Lower leg skin (tissue), 4 donors: ENCODE results near the gene VPS39. TPM values are rescaled to one million over a fixed set of nuclear protein-coding genes. Genes with fewer than 3 reads are reported as not detected.

Source experiments
- DNase-seq, 2 donors: peaks; one replicate each; pipeline ENCODE4 v3.0.0-alpha.2; 2019; ENCODE audit warnings: low spot score in 2 of 2
- H3K4me3 ChIP-seq: fragments of 200-600 bp; sonication (generic); 2 replicates; pipeline ENCODE4 v1.5.1; 2017; ENCODE audit warnings: mild to moderate bottlenecking, low read depth; ENCODE audit not compliant: poor library complexity, severe bottlenecking
- CTCF ChIP-seq, 3 donors: fragments of 450-650 bp; IDR thresholded peaks; one replicate each; pipeline ENCODE4 v1.5.1; 2016; ENCODE audit warnings: antibody characterized with exemption in 3 of 3, mild to moderate bottlenecking in 3 of 3, moderate library complexity in 2 of 3
- POLR2A ChIP-seq, 2 donors: fragments of 450-650 bp; IDR thresholded peaks; one replicate each; pipeline ENCODE4 v1.6.1; 2016 to 2017; ENCODE audit warnings: antibody characterized with exemption in 2 of 2, mild to moderate bottlenecking in 1 of 2, moderate library complexity in 1 of 2
- WGBS, 2 donors: methylation state at CpG; one replicate each; pipeline ENCODE4 v1.1.5; 2018; 5-methylcytosine and 5-hydroxymethylcytosine counted together
- intact Hi-C: fragments of 100-400 bp; cut with DNase I; formaldehyde crosslinking; loops from one replicate; pipeline ENCODE4 v1.15.0; 2023; ENCODE audit warnings: low total_unique reads
- total RNA-seq, 4 donors: library from RNA; depleted of rRNA; stranded (reverse); fragments of >200 nt; gene quantifications; one replicate each; pipeline ENCODE4 v1.1.0, GENCODE V29; 2016

VPS39 gene
- total RNA-seq, 4 donors from 2014 or later = 41.8 to 64.6 (median 51.5) TPM

DNA sequence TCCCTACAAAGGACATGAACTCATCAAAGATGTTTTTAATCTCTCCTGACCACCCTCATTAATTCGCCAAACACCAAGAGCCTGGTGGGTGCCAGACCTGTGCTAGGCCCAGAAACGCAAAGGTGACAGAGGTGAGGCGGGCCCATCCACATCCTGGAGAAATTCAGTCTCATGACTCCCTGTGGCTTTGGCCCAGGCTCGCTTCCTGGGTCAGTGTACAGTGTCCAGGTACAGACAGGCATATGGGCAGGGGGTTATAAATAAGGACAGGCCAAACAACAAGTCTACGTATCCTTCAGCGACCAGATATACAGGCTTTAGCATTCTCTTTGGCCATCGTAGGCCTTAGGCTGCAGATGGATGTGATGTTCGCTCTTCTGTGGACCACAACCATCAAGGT is 50.7 kb downstream of the VPS39 start:
- H3K4me3 ChIP-seq = no peak overlapping the region
- peak in 1 of 2 donors; percentile 70 for DNase-seq
- TF ChIP-seq CTCF (IDR thresholded peaks at IDR 0.05) (no peak), POLR2A (IDR thresholded peaks at IDR 0.05) (no peak)
- intact Hi-C loops = no loop called here
- 93 to 95% methylated on average over 8 of the region's 8 CpGs for WGBS, 2 donors

DNA sequence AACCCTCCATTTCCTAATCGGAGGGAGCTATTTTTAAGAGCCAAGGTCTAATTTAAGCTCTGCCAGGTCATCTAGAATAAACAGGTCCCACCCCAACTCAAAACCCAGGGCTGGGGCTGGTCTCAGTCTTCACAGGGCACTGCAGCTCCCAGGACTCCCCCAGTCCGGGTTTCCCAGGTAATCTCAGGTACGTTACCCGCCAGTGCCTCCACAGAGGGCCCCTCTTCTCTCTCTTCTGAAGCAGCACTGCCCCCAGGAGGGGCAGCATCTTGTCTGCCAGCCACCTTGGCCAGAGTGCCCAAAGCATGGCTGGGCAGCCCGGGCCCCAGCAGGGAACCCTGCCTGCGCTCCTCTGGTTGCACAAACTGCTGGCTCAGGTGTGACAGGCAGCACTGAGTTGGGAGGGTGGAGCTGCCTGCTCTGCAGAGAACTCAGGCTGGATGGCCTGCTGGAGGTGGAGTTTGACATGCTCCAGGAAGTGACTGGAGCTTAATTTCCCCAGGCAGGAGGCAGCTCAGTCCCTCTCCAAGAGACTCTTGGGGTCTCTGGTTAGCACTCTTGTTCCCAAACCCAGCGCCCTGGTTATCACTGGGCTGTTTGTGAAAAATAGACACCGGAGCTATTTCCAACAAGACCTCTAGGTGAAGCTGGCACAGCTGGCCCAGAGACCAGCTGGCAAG is 51.7 kb downstream of the VPS39 start, which contains the start of gene PLA2G4F:
Gene PLA2G4F (minus strand): TSS at position 394 of the 680 bp plus-strand sequence. CDS start 87 bp downstream, at position 307.
- peak within 1 kb of the TSS; percentile 0 for H3K4me3 ChIP-seq
- peak in 1 of 2 donors; percentile 83 for DNase-seq
- intact Hi-C loops = no loop called here
- TF ChIP-seq CTCF (IDR thresholded peaks at IDR 0.05) = no peak
- TF ChIP-seq POLR2A (IDR thresholded peaks at IDR 0.05) = no peak
- WGBS, 2 donors = 42 to 59% methylated on average over 7 to 8 of the region's 8 CpGs

- TF ChIP-seq CTCF (IDR thresholded peaks at IDR 0.05) (no peak), POLR2A (IDR thresholded peaks at IDR 0.05) (no peak)
- WGBS, 2 donors = 48 to 53% methylated on average over 24 to 26 of the region's 27 CpGs
- intact Hi-C loops = no loop called here
- peak overlapping the region; percentile 0 for H3K4me3 ChIP-seq
- DNase-seq = peak in 1 of 2 donors; percentile 80
These were observed 52.4 kb downstream of the VPS39 start for GRCh38 chr15:42155546-42156242.

- peak overlapping the region; percentile 0 for H3K4me3 ChIP-seq
- TF ChIP-seq CTCF (IDR thresholded peaks at IDR 0.05) (no peak), POLR2A (IDR thresholded peaks at IDR 0.05) (no peak)
- 62 to 71% methylated on average over 14 of the region's 14 CpGs for WGBS, 2 donors
- intact Hi-C loops = no loop called here
- DNase-seq = no peak
These were observed 53.1 kb downstream of the VPS39 start for GRCh38 chr15:42154956-42155355.

- peak in 1 of 2 donors; percentile 83 for DNase-seq
- intact Hi-C loops = no loop called here
- TF ChIP-seq POLR2A (IDR thresholded peaks at IDR 0.05) (no peak), CTCF (IDR thresholded peaks at IDR 0.05) (no peak)
- H3K4me3 ChIP-seq = no peak overlapping the region
- WGBS, 2 donors = 51 to 59% methylated on average over 14 to 16 of the region's 16 CpGs
These were observed 53.7 kb downstream of the VPS39 start for GRCh38 chr15:42154212-42154941.
